ENCODE measurements around the gene PCARE. TPM values are rescaled to one million over a fixed set of nuclear protein-coding genes. Genes with fewer than 3 reads are reported as not detected.

PCARE gene
- total and polyA plus RNA-seq, 9 donors: 0.09 to 0.53 (median 0.22) TPM

Other genes starting within 250 kb of the PCARE start
- gene TRMT61B, start 204.2 kb downstream of the PCARE start, total RNA-seq: 9.4 TPM
- 10 to 100 TPM; 10.0 to 15.1 (median 11.2) TPM for gene TRMT61B, start 204.2 kb downstream of the PCARE start, polyA plus RNA-seq (ENCODE audit: insufficient read depth in 1 of 8, insufficient read length in 8 of 8, low replicate concordance in 1 of 8)
- 37.3 TPM for gene WDR43, start 179.9 kb downstream of the PCARE start, total RNA-seq
- gene WDR43, start 179.9 kb downstream of the PCARE start, polyA plus RNA-seq (ENCODE audit: insufficient read depth in 1 of 8, insufficient read length in 8 of 8, low replicate concordance in 1 of 8): 10 to 100 TPM; 21.4 to 36.9 (median 30.1) TPM
- gene TOGARAM2, start 93.2 kb downstream of the PCARE start, total RNA-seq: 1.2 TPM
- gene TOGARAM2, start 93.2 kb downstream of the PCARE start, polyA plus RNA-seq (ENCODE audit: insufficient read depth in 1 of 8, insufficient read length in 8 of 8, low replicate concordance in 1 of 8): 1 to 10 TPM in 7 of 8 donors, under 1 TPM in 1; 0.52 to 3.8 (median 1.6) TPM
- 18.7 TPM for gene CLIP4, start 40.9 kb upstream of the PCARE start, total RNA-seq
- 10 to 100 TPM; 10.8 to 16.1 (median 12.8) TPM for gene CLIP4, start 40.9 kb upstream of the PCARE start, polyA plus RNA-seq (ENCODE audit: insufficient read depth in 1 of 8, insufficient read length in 8 of 8, low replicate concordance in 1 of 8)

All from muscle of leg (tissue), 9 donors.